GM13977 (cell line): ENCODE results near the gene PRTG.
A peak's percentile ranks its signal among the peaks of the same experiment; 100 is the strongest.

Experiments
- DNase-seq: peaks from one replicate; pipeline ENCODE4 v3.0.0; 2012; ENCODE audit warnings: low spot score
- CTCF ChIP-seq: IDR thresholded peaks from 2 replicates; pipeline ENCODE4 v1.5.1; 2012; ENCODE audit warnings: mild to moderate bottlenecking, control low read depth; ENCODE audit not compliant: insufficient read depth; ENCODE audit errors: extremely low read depth, missing control alignments
- in situ Hi-C: fragments of 300-500 bp; cut with MboI; formaldehyde crosslinking; loops from one replicate; pipeline ENCODE4 v1.12.0; 2022; ENCODE audit warnings: low sequenced_read_pairs, low pct_unique_long_range_greater_than_20kb, mixed read lengths, inconsistent platforms; ENCODE audit not compliant: unreplicated experiment

Gene PRTG

GRCh38 chr15:55588815-55589115 lies 154.2 kb downstream of the PRTG start:
- no peak for DNase-seq
- in situ Hi-C loops: no loop called here
- TF ChIP-seq CTCF: no peak

- peak; percentile 16 for TF ChIP-seq CTCF
- in situ Hi-C loops: no loop called here
- DNase-seq: peak; percentile 77
Observed at GRCh38 chr15:55588070-55588814, 154.7 kb downstream of the PRTG start, which contains the start of gene PYGO1. Gene PYGO1, minus strand, starts transcription at chr15:55588345. Its CDS starts 462 bp downstream, at chr15:55587883.

GRCh38 chr15:55587321-55588069 lies 155.5 kb downstream of the PRTG start:
- DNase-seq: peak; percentile 17
- in situ Hi-C loops: no loop called here
- TF ChIP-seq CTCF: no peak

GRCh38 chr15:55586808-55587207 lies 156.1 kb downstream of the PRTG start:
- no peak for TF ChIP-seq CTCF
- no peak for DNase-seq
- in situ Hi-C loops: no loop called here

- no peak for DNase-seq
- no peak for TF ChIP-seq CTCF
- in situ Hi-C loops: no loop called here
Observed at GRCh38 chr15:55576943-55577342, 166.0 kb downstream of the PRTG start.

GRCh38 chr15:55574096-55574495 lies 168.9 kb downstream of the PRTG start:
- in situ Hi-C loops: no loop called here
- TF ChIP-seq CTCF: no peak
- DNase-seq: no peak
